ENCODE data around the gene ITIH4.

ITIH4 gene

DNA sequence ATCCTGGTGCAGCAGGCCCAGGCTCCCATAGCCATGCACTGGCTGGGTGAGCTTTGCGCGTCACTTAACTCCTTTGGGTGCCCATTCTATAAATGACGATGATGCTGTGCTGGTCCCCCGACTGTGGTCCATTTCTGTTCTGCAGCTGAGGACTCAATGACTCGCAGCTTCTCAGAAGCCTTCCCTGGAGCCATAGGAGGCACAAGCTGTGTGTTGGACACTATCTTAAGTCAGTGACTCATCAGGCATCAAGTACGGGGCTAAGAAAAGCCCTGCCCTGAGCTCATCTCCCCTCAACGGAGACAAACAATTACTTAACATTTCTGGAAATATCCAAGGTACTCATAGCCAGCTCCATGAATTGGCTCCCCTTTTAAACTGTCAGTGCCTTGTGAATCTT, 18.1 kb upstream of the ITIH4 start:
- DNase-seq (ENCODE audit: low read depth in 2 of 2) = no peak

DNA sequence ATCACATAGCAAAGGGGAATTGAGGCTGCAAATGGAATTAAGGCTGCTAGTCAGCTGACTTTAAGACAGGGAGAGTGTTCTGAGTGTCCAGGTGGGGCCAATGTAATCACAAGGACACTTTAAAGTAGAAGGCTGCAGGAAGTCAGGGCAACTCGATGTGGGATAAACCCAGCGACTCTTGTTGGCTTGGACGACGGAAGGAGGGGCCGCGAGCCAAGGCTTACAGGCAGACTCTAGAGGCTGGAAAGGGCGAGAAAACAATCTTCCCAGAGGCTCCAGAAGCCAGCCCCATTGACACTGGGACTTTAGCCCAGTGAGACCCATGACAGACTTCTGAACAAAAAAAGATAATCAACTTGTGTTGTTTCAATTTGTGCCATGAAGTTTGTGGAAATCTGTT, 17.3 kb upstream of the ITIH4 start:
- no peak for DNase-seq (ENCODE audit: low read depth in 2 of 2)

DNA sequence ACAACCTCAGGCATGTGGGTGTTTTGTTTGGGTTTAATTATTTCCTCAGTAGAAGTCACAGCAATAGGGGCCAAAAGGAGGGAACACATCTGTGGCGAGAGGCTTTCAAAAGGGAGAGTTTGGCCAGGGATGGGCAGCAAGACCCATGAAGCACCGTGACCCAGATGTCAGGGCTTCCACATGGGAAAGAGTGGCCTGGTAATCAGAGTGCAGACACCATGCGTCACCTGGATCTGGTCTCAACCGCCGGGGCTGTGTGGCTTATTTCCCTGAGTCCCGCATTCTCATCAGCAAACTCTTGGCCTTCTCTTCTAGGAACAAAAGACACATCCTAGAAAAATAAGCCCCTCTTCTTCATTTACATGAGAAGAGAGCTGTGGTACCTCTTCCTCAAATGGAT, 16.8 kb upstream of the ITIH4 start:
- DNase-seq (ENCODE audit: low read depth in 2 of 2) = no peak

DNA sequence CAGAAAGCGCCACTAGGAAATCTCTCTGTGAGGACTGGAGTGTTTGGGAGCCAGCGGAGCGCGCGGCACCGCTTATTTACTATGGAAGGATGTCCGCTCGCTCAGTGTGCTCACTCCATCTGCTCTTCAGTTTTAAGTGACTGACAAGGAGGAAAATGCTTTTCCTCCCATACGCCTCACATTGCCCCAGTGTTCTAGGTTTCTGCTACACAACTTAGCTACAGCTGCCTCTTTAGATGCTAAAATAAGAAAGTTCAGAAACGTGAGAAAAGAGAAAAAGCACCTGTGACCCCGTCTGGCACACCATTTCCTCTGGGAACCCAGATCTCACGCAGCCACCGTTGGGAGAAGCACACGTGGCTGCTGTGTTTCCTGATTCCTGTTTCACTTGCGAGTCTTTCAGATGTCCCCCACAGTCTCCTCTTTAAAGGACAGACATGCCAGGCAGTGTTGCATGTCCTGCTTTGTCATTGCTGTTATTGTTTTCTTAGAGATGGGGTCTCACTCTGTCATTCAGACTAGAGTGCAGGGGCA, 16.0 kb upstream of the ITIH4 start:
- DNase-seq (ENCODE audit: low read depth in 2 of 2) = no peak

DNA sequence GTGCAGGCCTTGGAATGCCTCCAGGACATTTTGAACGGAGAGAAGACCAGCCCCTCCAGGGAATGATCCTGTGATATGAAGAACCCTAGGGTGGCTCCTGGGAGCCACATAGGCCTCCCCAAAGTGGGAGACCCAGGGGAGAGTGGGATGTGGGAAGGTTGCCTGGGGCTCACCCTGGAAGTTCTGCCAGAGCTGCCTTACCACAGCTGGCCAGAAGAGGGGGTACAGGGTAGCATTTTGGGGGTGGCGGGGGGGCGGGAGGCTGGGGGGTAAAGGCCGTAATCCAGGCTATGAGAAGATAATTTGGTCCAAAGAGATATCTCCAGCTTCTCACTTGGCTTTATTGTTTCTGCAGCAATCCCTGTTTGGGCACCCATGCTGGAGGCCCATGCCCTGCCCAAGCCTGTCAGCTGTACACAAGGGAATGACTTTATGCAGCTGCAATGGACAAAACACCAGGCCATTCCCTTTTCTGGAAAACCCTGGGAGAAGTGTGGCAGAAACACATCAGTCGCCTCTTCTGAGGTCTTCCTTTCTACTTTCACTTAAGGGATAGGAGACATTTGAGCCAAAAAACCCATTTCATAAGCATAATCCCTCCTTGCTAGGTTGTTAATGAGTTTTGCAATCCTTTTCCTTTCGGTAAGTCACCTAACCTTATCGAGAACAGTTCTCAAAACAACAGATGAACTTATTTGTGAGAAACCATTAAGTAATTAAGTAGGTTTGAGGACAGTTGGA, 15.4 kb upstream of the ITIH4 start:
- peak in 1 of 2 experiments; percentile 12 for DNase-seq (ENCODE audit: low read depth in 2 of 2)

DNA sequence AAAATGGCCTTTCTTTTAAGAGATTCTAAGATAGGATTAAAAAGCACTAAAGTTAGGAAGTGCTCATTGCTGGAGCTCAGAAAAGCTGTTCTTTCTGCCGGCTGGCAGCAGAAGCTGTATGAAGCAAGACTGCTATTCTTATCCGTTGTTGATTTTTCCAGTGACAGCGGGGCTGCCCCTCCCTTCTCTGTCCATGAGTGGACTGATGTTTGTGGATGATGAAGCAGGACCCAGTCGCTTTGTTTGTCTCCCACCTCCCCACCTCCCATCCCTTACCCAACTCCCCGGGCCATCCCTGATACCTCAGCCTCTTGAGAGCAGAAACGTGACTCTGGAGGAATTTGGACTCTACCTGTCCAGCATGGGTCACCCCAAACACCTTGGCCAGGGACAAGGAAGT, 14.7 kb upstream of the ITIH4 start:
- DNase-seq (ENCODE audit: low read depth in 2 of 2) = no peak

DNA sequence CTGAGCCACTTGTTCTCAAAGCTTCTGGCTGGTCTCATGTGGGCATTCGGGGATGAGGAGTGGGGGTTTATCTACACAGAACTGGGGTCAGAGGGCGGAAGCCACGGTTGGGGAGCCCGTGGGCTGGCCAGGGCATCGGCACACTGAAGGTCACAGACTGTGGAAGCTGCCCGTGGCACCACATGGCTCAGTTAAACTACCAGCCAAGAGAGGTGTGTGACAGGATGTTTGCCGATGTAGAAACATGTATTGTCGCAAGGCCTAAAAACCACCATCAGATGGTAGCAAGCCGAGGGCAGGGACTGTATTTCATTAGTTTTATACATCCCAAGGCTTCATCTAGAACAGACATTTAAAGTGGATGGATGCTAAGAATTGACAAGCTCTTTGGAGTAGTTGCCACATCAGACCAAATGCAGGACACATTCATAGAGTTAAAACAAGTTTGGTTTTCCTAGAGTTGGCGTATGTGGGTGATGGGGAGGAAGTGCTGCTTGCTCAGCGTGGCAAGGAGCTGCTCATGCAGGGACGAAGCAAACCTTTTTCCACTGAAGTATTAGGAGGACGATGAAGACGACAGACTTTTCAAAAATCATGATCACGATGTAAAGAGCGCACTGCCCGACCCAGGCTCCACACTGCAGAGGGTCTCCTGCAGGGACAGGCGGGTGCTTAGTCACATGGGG, 14.0 kb upstream of the ITIH4 start:
- DNase-seq (ENCODE audit: low read depth in 2 of 2) = no peak

DNA sequence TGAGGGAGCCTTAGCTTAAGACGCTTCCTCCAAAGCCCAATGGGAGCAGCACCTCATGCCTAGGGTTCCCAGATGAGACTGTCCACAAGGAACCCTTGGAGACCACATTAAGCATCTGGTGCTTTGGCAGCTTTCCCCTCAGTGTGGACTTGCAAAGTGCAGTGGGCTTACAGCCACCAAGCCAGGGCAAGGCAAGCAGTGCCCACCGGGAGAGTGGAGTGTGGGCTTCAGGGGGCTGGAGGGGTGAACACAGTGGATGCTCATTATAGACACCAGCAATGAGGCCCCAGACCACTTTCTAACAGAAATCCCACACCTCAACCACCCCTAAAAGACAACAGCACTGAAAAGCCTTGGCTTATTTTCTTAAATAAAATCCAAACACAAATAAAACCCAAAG, 13.4 kb upstream of the ITIH4 start:
- no peak for DNase-seq (ENCODE audit: low read depth in 2 of 2)

DNA sequence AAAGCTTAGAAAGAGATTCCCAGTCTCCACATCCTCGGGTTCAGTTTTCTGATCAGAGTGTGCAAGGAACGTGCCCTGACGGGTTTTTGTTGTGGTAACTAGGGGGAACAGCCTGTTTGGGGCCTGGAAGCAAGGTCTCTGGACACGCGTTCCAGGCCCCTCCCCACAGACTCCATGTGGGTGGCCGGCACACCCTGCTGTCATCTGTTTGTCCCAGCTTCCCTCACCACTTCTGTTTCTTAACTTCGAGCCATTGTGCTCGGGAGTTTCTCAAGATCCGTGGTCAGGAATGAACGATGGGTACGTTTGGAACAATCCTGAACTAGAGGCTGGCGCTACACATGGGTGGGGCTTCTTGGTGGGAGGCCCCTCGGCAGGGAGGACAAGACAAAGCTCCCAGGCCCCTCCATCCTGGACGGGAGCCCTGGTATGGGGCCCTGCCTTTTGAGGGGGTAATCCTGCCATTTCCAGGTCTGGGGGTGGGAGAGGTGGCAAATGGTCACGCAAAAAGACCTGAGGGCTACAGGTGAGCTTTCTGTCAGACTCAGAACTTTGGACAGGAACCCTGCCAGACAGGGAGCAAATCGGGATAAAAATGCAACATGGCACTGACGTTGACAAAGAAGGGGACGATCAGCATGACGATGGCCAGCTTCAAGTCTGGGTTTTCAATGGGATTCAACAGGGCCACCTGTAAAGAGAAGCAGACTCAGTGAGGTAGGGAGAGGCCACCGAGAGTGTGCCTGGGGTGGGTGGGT, 12.8 kb upstream of the ITIH4 start:
- no peak for DNase-seq (ENCODE audit: low read depth in 2 of 2)

DNA sequence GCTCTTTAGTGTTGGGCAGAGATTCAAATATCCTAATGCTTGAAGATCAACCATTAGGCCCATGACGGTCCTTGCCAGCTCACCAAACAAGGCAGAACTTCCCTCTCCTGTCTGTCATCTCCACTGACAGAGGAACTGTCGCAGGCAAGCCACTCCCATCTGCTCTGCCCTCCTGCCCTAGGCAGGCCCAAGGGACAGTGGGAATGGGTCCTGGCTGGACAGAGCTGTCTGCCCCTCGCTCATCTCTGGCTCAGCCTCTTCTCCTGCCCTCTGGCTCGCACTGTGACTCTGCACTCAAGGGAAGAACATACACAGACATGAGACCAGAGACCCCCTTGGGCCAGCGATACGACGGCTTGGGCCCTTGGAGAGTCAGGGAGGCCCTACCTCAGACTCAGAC, 12.0 kb upstream of the ITIH4 start:
- no peak for DNase-seq (ENCODE audit: low read depth in 2 of 2)

DNA sequence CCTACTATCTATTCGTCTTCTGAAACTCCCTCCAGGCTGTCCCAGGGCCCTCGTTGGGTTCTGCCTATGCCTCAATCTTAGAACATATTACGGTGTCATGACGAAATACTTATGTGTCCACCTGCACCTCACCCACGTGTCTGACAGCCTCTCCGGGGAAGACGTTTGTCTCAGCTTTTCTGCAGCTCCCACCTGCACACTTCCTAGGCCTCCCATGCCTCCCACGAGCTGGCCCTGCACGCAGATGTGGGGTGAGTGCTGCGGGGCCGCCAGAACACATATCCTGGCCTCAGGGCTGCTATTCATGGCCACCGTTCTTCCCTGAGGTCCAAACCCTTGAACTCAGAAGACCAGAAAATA, 11.5 kb upstream of the ITIH4 start:
- no peak for DNase-seq (ENCODE audit: low read depth in 2 of 2)

DNA sequence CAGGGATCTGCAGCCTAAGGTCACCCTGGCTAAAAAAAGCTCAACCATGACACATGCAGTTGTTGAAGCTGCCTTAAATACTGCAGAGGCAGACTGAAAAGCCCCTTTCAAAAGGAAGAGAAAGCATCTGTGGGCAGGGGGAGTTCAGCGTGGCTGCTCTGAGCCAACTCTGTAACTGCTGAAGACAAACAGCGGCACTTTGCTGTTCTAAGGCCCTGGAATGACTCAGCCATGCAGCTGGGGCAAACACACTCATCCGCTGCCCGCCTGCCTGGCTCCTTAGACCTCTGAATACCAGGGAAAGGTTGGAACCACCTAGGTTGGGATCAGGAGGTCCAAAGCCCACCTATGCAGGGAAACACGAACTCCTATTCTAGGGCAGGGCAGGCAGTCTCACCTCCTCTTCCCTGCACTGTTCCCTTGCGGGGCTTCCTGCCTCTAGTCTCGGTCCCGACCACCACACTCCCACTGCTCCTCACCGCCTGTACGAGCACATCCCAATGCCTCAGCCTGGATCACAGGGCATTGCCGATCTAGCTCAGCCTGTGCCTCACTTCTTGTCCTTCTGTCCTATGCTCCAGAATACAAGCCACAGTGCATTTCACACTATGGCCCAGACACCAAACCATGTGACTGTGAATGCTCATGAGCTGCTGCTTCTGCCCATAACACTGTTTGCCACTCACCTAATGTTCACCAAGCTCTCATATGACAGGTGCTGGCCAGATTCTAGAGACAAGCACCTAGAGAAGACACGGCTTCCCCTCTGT, 10.9 kb upstream of the ITIH4 start:
- DNase-seq (ENCODE audit: low read depth in 2 of 2) = no peak

DNA sequence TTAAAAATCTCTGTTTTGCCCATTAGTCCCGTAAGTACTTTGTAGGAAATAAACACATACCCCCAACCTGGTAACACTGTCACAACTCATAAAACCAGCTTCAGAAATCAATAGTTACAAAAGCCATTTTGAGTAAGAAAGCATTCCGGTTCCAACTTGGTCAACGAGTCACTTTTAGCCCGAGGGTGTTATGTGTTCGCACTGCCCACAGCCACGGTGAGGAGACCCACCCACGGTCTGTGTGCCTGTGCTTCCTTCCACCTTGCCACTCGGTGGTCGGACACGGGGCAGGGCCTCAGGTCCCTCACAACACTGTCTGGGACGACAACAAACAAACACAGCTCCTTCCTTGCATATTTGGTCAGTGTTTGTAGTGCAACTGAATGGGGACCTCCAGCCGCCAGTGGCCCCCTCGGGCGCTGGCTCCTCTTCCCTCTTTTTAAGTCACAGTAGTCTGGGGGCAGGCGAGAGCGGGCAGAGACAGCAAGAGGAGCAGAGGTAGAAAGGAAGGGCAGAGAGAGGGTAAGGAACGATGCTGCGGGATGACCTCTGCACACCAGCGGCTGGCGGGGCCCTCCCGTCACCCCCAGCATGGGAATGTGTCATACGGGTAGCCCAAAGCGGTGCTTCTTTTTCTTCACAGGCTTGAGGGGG, 9.5 kb upstream of the ITIH4 start:
- no peak for DNase-seq (ENCODE audit: low read depth in 2 of 2)

DNA sequence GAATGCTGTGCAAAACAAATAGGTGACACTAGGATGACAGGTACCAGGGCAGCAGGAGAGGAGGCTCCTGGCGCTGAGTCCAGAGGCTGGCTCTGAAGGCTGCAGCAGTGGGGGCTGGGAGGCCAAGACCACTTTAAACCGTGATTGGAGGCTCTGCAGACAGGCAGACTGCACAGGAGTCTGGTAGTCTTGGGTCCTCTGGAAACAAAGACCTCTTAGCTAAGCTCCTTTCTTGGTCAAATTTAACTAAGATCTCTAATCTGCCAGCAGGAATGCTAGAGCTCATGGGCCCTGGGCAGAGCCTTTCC, 8.8 kb upstream of the ITIH4 start:
- DNase-seq (ENCODE audit: low read depth in 2 of 2) = no peak

DNA sequence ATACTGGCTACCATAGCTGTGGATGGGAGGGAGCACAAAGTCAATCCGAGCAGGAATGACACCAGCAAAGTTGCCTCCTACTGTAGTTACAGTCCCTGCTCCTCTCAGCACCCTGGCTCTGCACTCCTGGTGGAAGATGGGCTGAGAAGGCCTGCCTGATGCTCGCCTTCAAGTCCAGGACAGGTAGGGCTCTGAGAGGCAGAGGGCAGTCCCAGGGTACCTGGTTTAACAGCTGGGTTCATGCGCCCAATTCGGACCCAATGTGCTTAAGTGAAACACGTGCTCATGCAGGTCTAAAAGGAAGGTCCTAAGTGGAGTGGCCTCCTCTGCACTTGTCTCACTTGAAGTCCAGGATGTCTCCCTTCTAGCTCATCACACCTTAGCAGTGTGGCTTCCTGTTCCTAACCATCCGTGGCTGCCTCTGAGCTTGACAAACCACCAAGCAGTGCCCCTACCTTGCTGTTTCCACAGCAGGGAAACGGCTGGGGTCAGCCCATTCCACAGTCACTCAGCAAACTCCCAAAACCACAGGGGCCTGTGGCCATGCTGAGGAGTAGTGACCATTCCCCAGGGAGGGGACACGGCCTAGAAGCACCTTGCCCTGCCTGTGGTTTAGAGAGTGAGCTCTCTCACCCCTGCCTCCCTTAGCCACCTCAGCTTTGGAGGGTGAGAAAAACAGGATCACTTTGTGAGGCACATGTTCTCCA, 8.2 kb upstream of the ITIH4 start:
- DNase-seq (ENCODE audit: low read depth in 2 of 2) = no peak

DNA sequence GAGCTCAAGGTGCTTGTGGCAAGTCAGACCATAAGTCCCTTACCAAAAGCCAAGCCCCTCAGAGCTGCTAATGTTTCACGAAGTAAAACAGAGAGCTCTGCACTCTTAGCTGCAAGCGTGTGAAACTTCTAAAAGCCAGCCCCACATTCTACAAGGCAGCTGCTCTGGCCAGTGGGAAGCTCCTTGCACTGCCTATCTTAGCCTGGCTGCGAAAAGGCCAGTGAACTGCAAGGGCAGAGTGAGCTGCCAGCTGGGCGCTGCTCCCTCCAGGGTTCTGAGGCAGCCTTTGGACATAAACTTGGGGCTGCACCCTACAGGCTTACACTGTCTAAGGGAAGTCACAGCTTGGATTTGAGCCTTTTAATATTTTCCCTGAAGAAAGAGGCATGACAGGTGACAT, 6.5 kb upstream of the ITIH4 start:
- DNase-seq (ENCODE audit: low read depth in 2 of 2) = no peak

DNA sequence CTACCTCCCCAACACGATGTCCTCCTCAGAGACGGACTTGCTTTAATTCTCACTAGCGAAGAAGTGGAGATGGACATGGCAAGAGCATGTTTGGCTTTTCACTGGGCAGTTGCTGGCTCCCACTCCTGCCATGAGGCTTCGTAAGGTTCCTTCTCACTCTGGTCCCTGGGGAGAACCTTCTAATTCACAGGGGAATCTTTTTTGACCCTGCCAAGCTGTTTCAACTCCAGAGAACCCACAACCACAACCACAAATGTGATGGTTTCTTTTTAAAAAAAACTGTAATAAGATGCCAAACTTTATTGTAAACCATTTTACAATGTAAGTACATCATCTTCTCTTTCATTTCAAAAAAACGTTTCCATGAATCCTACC, 6.0 kb upstream of the ITIH4 start:
- DNase-seq (ENCODE audit: low read depth in 2 of 2) = no peak

DNA sequence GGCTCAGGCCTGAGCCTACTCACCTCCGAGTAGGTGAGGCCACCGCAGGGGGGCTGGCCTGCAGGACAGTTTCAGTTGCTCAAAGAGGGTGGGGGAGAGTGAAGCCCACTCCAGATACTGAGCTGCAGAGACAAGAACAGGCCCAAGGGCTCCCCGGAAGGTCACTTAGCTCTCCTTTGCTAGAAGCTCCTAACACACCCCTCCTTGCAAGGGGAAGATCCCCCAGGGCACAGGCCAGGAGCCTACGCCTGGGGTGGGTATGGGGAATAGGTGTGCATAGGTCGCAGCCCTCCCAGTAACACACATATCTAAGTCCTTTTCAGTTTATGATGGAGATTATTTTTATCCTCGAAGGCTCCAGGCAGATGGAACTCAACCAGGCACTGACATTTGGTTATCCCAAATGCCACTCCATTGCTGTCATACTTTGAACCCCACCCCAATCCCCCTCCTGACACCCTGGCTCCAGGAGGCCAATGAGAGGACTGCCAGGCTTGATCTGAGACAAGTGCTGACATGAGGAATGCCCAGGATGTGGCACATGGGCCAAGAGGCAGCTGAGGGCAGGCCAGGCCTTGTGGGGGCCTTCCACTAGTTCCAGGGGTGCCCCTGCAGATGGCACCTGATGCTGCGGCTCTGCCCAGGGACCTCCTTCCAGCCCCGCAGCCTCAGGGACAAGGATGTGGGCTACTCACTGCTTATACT, 5.4 kb upstream of the ITIH4 start:
- DNase-seq (ENCODE audit: low read depth in 2 of 2) = no peak

DNA sequence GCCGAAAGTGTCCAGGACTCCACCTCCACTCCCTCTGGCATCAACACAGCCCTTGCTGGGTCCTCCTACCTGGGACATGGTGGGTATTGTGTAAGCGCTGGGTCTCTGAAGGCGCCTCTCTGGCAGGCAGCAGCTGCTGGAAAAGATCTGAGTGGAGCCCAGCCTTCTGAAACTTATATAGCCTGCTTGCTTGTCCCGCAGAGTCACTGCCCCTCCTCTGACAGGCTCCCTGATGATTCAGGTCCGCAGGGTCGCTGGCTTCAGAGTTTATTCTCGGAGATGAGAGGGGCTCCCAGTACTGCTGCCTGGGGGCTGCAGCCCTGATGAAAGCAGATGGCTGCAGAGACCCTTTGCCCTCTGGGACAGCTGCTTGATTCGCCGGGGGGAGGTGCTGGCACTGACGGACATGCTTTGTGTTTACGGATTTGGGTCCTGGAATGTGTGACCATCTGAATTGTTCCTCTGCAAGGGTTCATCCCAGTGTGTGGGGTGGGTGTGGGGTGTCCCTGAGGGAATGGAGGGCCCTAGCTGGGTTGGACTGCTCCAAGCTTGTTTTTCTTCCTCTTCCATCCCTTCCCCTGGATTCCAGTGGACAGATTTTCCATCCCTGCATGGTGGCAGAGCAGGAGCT, 4.5 kb upstream of the ITIH4 start, which contains the start of gene MUSTN1:
TSS of gene MUSTN1 (minus strand) at position 149 of the 631 bp plus-strand sequence. CDS start at position 78, 71 bp downstream.
- no peak for DNase-seq (ENCODE audit: low read depth in 2 of 2)

DNA sequence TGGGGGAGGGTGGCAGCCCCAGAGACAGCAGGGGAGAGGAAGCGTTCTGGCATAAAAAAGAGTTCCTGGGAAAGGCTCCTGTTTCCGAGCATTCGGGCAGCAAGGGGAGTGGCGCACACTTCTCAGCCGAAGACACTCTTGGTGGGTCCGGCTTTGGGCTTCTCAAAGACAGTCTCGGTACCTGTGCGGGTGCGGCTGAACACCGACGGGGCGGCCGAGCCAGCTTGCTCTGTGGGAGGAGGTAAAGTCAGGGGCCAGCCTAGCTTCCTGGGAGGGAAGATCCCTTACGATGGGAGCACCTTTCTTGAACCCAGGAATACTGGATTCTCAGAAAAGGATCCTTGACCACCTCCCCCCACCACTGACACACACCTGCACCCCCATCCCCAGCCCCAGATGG, 2.7 kb upstream of the ITIH4 start:
- no peak for DNase-seq (ENCODE audit: low read depth in 2 of 2)

Measured in stimulated activated CD4-positive, alpha-beta T cell treated with anti-CD3 and anti-CD28 coated beads, Interleukin-12 subunit alpha, Interleukin-12 subunit beta, amount 100 ng/mL, for 24 hours (primary cell).